ENCODE results near the gene PPP2R2C.

Gene PPP2R2C

GRCh38 chr4:6449335-6449734 lies 23.1 kb downstream of the PPP2R2C start:
- Histone ChIP-seq H3K9ac (no peak overlapping the region), H2AFZ (ENCODE audit: low read depth) (no peak overlapping the region), H3K79me2 (ENCODE audit: insufficient read depth, low read depth) (no peaks in the 10 kb centered on the region), H3K4me1 (ENCODE audit: low read depth, poor library complexity, severe bottlenecking) (no peaks in the 10 kb centered on the region), H3K27ac (no peak overlapping the region), H3K36me3 (ENCODE audit: insufficient read depth) (no peaks in the 10 kb centered on the region), H3K4me2 (no peak overlapping the region), H3K4me3 (IDR thresholded peaks at IDR 0.05; ENCODE audit: insufficient read depth, low read depth, low read length) (no peak overlapping the region), H3K27me3 (ENCODE audit: insufficient read depth, low read depth) (peaks cover 21% of the 10 kb centered on the region; the same call in 1 of the 2 replicates), H4K20me1 (ENCODE audit: insufficient read depth) (no peaks in the 10 kb centered on the region)
- TF ChIP-seq CTCF (conservative IDR thresholded peaks at IDR 0.05; ENCODE audit: low read depth, low read length) = no peak

- Histone ChIP-seq H4K20me1 (ENCODE audit: insufficient read depth) (no peaks in the 10 kb centered on the region), H3K4me3 (IDR thresholded peaks at IDR 0.05; ENCODE audit: insufficient read depth, low read depth, low read length) (no peak overlapping the region), H3K27me3 (ENCODE audit: insufficient read depth, low read depth) (peaks cover 20% of the 10 kb centered on the region; the same call in 1 of the 2 replicates), H3K27ac (no peak overlapping the region), H3K4me2 (no peak overlapping the region), H2AFZ (ENCODE audit: low read depth) (no peak overlapping the region), H3K9ac (no peak overlapping the region), H3K36me3 (ENCODE audit: insufficient read depth) (no peaks in the 10 kb centered on the region), H3K79me2 (ENCODE audit: insufficient read depth, low read depth) (no peaks in the 10 kb centered on the region), H3K4me1 (ENCODE audit: low read depth, poor library complexity, severe bottlenecking) (no peaks in the 10 kb centered on the region)
- TF ChIP-seq CTCF (conservative IDR thresholded peaks at IDR 0.05; ENCODE audit: low read depth, low read length) = no peak
These were observed 23.8 kb downstream of the PPP2R2C start for GRCh38 chr4:6448476-6449170.

DNA sequence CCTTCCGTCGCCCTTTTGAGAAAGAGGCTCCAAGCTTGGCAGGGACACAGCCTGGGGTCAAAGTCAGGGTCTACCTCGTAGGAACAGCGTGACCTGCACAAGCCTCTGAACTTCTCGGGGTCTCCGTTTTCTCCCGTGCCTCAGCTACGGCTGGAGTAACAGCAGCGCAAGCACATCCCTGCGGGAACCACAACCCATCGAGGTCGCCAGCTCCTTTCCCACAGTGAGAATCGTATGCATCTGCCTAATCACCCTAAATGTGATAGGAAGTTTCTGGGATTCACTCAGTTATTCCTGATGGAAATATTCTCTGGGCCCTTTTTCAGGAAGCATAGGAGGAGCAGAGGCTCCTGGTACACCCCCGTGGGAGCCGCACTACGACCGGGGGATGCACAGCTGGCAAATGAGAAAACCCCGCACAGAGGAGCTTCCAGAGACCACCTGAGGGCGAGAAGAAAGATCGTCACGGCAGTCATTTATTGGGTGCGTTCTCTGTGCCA lies 24.7 kb downstream of the PPP2R2C start:
- TF ChIP-seq CTCF (conservative IDR thresholded peaks at IDR 0.05; ENCODE audit: low read depth, low read length) = no peak
- no peaks in the 10 kb centered on the region for H3K36me3 ChIP-seq (ENCODE audit: insufficient read depth)
- no peaks in the 10 kb centered on the region for H4K20me1 ChIP-seq (ENCODE audit: insufficient read depth)
- no peaks in the 10 kb centered on the region for H3K4me1 ChIP-seq (ENCODE audit: low read depth, poor library complexity, severe bottlenecking)
- no peak overlapping the region for H3K27ac ChIP-seq
- no peak overlapping the region for H3K4me2 ChIP-seq
- no peak overlapping the region for H3K9ac ChIP-seq
- H3K79me2 ChIP-seq (ENCODE audit: insufficient read depth, low read depth) = no peaks in the 10 kb centered on the region
- H3K4me3 ChIP-seq (IDR thresholded peaks at IDR 0.05; ENCODE audit: insufficient read depth, low read depth, low read length) = no peak overlapping the region
- peaks cover 21% of the 10 kb centered on the region; the same call in 1 of the 2 replicates for H3K27me3 ChIP-seq (ENCODE audit: insufficient read depth, low read depth)
- H2AFZ ChIP-seq (ENCODE audit: low read depth) = no peak overlapping the region

GRCh38 chr4:6446538-6447451 lies 25.6 kb downstream of the PPP2R2C start:
- Histone ChIP-seq H2AFZ (ENCODE audit: low read depth) (no peak overlapping the region), H3K36me3 (ENCODE audit: insufficient read depth) (no peaks in the 10 kb centered on the region), H3K27me3 (ENCODE audit: insufficient read depth, low read depth) (peaks cover 16% of the 10 kb centered on the region; the same call in 1 of the 2 replicates), H3K4me3 (IDR thresholded peaks at IDR 0.05; ENCODE audit: insufficient read depth, low read depth, low read length) (no peak overlapping the region), H3K79me2 (ENCODE audit: insufficient read depth, low read depth) (no peaks in the 10 kb centered on the region), H4K20me1 (ENCODE audit: insufficient read depth) (no peaks in the 10 kb centered on the region), H3K4me1 (ENCODE audit: low read depth, poor library complexity, severe bottlenecking) (no peaks in the 10 kb centered on the region), H3K27ac (no peak overlapping the region), H3K4me2 (no peak overlapping the region), H3K9ac (no peak overlapping the region)
- no peak for TF ChIP-seq CTCF (conservative IDR thresholded peaks at IDR 0.05; ENCODE audit: low read depth, low read length)
